ENCODE measurements around the gene MMP26. TPM values are rescaled to one million over a fixed set of nuclear protein-coding genes. Genes with fewer than 3 reads are reported as not detected.
"Not testable (repeated sequence)": the region's sequence is repeated elsewhere in the genome, so short reads cannot be mapped to it uniquely, and the experiment has no call there.

The MMP26 gene
- total RNA-seq, 2 donors from 2014 or later = not detected

DNA sequence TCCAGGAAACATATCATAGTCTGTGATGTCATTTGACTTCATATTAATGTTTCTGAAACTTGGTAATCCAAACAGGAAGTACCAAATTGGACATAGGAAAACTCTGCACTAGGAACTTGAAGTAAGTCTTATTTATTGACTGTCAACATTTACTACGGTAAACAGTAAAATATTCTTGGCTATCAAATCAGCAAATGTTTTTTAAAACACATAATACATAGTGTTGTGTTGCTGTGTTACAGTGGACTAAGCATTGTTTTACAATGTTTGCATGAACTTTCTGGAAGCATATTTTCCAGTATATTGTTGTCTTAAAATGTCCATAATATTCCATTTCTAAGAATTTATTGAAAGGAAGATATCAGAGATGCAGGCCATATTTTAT is 4.2 kb upstream of the MMP26 start:
- DNase-seq (ENCODE audit: low spot score in 2 of 2) (no peak), ATAC-seq (no peak)
- Mint-ChIP-seq H3K27ac (no peak overlapping the region), H3K9me3 (no peaks in the 10 kb centered on the region), H3K36me3 (no peaks in the 10 kb centered on the region)

GRCh38 chr11:4704790-4705334 is 278 bp downstream of the MMP26 start:
- Mint-ChIP-seq H3K36me3 (no peaks in the 10 kb centered on the region), H3K9me3 (no peaks in the 10 kb centered on the region), H3K27ac (no peak overlapping the region)
- ATAC-seq (no peak), DNase-seq (ENCODE audit: low spot score in 2 of 2) (no peak)

- H3K36me3 Mint-ChIP-seq = no peaks in the 10 kb centered on the region
Measured at GRCh38 chr11:4713241-4713640, 8.7 kb downstream of the MMP26 start.

DNA sequence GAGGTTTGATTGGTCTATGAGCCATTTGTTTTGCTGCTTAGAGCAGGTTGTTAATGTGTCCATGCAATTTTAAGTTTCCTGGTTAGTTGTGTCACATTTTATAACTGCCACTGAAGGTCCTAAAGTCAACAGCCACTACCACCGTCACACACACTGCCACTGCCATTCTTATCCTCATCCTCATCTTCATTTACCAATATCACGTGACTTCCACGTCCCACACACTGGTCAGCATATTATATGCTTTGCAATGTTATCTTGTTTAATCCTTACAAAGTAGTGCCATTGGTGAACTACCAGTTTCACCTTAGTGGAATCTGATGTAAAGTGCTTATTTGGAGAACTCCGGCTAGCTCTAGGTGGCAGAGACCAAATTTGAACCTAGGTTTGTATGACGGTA is 9.7 kb downstream of the MMP26 start:
- Mint-ChIP-seq H3K36me3 (no peaks in the 10 kb centered on the region), H3K27ac (no peak overlapping the region), H3K9me3 (no peaks in the 10 kb centered on the region)
- ATAC-seq = no peak
- DNase-seq (ENCODE audit: low spot score in 2 of 2) = no peak

More at GRCh38 chr11:4713241-4713640, 8.7 kb downstream of the MMP26 start:
- H3K9me3 Mint-ChIP-seq = no peaks in the 10 kb centered on the region
- no peak for DNase-seq (ENCODE audit: low spot score in 2 of 2)
- no peak for ATAC-seq
- H3K27ac Mint-ChIP-seq = no peak overlapping the region

GRCh38 chr11:4722616-4723534 is 18.3 kb downstream of the MMP26 start:
- not testable (repeated sequence) for H3K36me3 Mint-ChIP-seq; ATAC-seq; H3K9me3 Mint-ChIP-seq; H3K27ac Mint-ChIP-seq; DNase-seq (ENCODE audit: low spot score in 2 of 2)

DNA sequence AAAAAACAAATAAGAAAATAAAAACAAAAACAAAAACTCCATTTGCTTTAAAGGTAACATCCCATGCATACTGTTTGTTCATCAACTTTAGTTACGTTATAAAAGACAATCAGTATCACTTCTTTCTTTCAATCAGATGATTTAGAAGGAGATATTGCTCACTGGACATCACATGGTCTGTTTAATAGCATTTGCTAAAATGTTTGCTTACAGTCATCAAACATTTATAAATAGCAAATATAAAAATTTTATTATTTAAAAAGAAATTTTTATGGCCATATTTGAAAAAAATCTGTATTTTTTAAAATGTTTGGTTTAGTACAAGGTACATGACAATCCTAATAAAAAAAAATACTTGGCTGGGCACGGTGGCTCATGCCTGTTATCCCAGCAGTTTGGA is 22.6 kb downstream of the MMP26 start:
- no peaks in the 10 kb centered on the region for H3K9me3 Mint-ChIP-seq
- no peak overlapping the region for H3K27ac Mint-ChIP-seq
- no peak for ATAC-seq
- no peak for DNase-seq (ENCODE audit: low spot score in 2 of 2)
- no peaks in the 10 kb centered on the region for H3K36me3 Mint-ChIP-seq

GRCh38 chr11:4740735-4741134 is 36.2 kb downstream of the MMP26 start:
- DNase-seq (ENCODE audit: low spot score in 2 of 2) (no peak), ATAC-seq (no peak)
- no peaks in the 10 kb centered on the region for H3K9me3 Mint-ChIP-seq
- H3K27ac Mint-ChIP-seq = no peak overlapping the region
- H3K36me3 Mint-ChIP-seq = no peaks in the 10 kb centered on the region

- H3K36me3 Mint-ChIP-seq = peaks cover 0 to 4% of the 10 kb centered on the region in 2 donors
- no peak for ATAC-seq
- DNase-seq (ENCODE audit: low spot score in 2 of 2) = no peak
- H3K27ac Mint-ChIP-seq = no peak overlapping the region
- H3K9me3 Mint-ChIP-seq = peaks cover 0 to 4% of the 10 kb centered on the region in 2 donors
Measured at GRCh38 chr11:4748438-4748837, 43.9 kb downstream of the MMP26 start.

DNA sequence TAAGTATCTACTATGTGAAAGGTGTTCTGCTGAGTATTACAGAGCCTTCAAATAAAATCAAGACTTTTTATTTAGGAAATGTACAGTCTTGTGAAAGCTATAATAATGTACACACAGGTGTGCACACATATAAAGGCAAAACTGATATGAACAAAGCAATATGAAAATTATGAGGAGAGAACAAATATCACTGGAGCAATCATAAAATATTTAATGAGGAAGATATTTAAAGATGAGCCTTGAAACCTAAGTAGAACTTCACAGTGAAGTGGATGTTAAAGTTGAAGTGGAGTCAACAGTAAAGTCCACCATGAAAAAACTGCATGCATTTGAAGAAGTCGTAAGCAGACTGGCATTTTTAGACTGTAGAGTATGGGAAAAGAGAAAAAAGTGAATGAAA is 46.6 kb downstream of the MMP26 start:
- no peak for DNase-seq (ENCODE audit: low spot score in 2 of 2)
- no peak for ATAC-seq
- Mint-ChIP-seq H3K27ac (no peak overlapping the region), H3K36me3 (peaks cover 0 to 4% of the 10 kb centered on the region in 2 donors), H3K9me3 (peaks cover 0 to 4% of the 10 kb centered on the region in 2 donors)

Other genes starting within 250 kb of the MMP26 start
- under 1 TPM; 0.20 to 0.33 TPM for gene OR52K1, start 222.1 kb upstream of the MMP26 start, total RNA-seq
- gene OR52M1, start 159.6 kb upstream of the MMP26 start, total RNA-seq = not detected
- gene OR52I2, start 123.0 kb upstream of the MMP26 start, total RNA-seq = not detected
- not detected for gene OR52I1, start 110.7 kb upstream of the MMP26 start, total RNA-seq
- gene TRIM68, start 96.6 kb upstream of the MMP26 start, total RNA-seq = 10 to 100 TPM in 1 of 2 donors, 1 to 10 TPM in 1; 6.2 to 15.2 TPM
- gene OR51D1, start 67.3 kb upstream of the MMP26 start, total RNA-seq = not detected
- not detected for gene OR51E1, start 60.8 kb upstream of the MMP26 start, total RNA-seq
- not detected for gene OR51E2, start 6.9 kb upstream of the MMP26 start, total RNA-seq
- not detected for gene OR51F1, start 65.2 kb downstream of the MMP26 start, total RNA-seq
- not detected for gene OR52R1, start 99.6 kb downstream of the MMP26 start, total RNA-seq
- not detected for gene OR51F2, start 116.5 kb downstream of the MMP26 start, total RNA-seq
- not detected for gene OR51S1, start 144.4 kb downstream of the MMP26 start, total RNA-seq
- gene OR51T1, start 177.1 kb downstream of the MMP26 start, total RNA-seq = not detected
- not detected for gene OR51A7, start 199.0 kb downstream of the MMP26 start, total RNA-seq
- gene OR51G2, start 214.6 kb downstream of the MMP26 start, total RNA-seq = not detected
- not detected for gene OR51G1, start 219.6 kb downstream of the MMP26 start, total RNA-seq
- gene OR51A4, start 242.8 kb downstream of the MMP26 start, total RNA-seq = not detected